Embryonic facial prominence (tissue), 1 donor: ENCODE data around the gene ATAT1.
A peak's percentile ranks its signal among the peaks of the same experiment; 100 is the strongest.

ENCODE experiments used
- DNase-seq: peaks from one replicate; pipeline ENCODE4 v3.0.0-alpha.2; 2016; ENCODE audit errors: extremely low spot score

The ATAT1 gene

DNA sequence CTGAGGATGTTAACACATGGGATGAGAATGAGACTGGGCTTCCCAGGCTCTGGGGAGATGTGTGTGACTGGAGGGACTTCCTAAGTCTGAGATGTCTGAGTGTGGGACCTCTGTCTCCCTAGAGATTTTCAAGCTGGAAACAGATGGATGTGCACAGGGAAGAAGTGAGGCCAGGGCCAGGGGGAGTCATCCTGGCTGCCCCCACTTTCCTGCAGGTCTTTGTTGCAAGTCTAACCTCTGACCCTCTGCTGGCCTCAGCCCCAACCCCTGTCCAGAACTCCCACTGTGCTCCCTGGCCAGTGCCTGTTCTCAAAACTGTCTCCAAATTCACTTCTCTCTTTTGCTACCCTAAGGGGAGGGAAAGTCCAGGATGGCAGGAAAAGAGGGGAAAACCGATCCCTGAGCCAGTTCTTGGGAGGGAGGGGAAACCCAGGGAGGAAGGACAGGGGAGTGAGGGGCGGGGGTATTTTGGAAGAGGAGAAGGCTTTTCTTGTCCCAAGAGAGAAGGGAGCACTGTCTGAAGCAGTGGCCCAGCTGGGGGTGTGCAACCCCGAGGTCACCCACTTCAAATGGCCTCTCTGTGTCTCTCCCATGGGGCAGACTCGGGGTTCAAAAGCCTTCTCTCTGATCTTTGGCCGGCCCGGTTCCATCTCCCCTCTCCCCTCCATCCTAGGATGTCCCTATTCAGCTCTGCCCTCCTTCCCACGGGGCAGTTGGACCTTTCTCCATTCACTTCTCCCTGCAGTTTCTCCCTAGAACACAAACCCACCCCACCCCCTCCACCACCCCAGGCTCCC lies 56.7 kb downstream of the ATAT1 start:
- DNase-seq = no peak

DNA sequence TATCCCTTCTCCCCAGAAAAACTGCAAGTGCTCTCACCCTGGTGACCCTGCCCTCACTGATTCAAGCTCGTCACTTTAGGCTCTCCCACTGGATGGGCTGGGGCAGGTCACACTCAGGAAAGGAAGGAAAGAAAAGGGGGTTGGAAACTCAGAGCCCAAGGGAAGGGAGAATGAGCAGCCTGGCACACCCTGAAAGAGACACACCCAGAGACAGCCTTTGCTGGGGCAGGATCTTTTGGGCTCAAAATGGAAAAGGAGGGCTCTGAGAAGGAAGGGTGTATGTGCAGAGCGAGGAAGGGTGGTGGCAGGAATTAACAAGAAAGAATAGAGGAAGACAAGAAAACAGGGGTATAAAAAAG lies 57.3 kb downstream of the ATAT1 start:
- no peak for DNase-seq

GRCh38 chr6:30684386-30685156 lies 57.9 kb downstream of the ATAT1 start:
- no peak for DNase-seq

DNA sequence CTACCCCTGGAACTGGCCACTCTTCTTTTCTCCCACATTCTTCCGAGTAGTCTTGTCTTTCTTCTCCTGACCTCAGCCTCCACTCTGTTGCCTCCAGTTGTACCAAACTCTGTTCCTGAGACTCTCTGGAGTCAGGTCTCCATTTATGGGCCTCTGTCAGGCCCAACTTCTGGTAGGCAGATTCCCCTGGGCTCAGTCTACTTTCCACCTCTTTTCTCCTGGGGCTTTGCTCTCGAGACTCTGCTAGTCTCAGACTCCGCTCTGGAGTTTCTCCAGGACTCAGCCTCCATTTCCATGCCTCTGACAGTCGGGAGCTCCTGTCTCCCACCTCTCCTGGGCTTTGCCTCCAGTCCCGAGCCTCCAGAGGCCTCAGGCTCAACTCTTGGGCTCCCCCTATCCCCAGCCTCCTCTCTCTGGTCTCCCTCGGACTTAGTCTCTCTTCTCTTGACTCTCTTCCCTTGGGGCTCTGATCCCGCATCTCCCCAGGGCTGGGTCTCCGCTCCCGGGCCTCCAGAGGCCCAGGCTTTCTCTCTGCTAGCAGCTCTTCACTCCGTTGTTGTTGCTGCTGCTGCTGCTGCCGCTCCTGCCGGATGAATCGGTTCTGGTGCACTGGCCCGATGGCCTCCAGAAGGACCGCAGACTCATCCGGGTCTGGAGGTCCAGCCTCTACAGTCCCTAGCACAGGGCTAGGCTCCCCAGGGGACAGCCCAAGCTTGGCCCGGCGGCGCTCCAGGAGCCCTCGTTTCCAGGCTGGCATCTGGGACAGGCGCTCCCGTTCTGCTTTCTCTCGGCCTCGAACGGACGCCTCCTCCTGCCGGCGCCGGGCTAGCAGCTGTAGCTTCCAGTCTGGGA lies 58.7 kb downstream of the ATAT1 start:
- DNase-seq = no peak

DNA sequence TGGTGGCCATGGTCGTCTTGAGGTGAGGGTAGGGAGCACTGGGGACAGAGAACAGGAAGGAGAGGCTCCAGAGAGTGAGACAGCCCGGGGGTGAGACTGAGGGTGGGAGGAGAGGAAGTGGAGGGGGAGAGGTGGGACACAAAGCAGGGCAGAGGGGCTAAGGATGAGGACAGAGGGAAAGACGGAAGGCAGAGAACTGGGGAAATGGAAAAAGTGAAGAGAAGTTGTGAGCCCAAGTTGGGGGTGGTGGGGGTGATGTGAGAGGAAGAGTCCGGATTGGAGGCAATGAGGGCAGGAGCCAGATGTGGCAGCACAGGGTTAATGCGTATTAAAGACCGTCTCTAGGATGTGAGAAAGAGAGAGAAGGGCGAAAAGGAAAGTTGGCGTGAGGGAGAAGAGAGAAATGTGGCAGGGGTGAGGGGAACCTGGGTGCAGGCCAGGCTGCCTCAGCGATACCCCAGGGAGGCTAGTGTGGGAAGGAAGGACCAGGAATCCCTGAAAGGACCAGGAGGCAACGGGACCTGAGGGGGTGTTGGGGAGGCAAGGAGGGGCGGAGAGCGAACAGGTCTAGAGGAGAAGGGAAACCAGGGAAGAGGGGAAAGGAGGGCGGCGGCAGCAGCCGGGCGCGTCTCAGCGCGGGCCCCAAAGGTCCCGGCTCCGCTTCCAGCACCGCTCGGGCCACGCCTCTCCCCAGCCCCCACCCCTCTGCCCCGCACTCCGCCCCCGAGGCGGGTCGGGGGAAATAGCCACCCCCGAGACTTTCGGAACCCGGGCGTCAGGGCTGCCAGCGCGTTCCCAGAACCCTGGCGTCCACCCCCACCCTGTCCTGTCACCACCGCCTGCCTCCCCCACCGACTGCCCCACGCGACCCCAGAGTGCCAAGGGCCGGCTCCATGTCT lies 59.6 kb downstream of the ATAT1 start, which contains the start of gene PPP1R18:
PPP1R18 (minus strand) TSS at position 637 of the 899 bp plus-strand sequence; CDS start at position 10, 627 bp downstream.
- DNase-seq = no peak

DNA sequence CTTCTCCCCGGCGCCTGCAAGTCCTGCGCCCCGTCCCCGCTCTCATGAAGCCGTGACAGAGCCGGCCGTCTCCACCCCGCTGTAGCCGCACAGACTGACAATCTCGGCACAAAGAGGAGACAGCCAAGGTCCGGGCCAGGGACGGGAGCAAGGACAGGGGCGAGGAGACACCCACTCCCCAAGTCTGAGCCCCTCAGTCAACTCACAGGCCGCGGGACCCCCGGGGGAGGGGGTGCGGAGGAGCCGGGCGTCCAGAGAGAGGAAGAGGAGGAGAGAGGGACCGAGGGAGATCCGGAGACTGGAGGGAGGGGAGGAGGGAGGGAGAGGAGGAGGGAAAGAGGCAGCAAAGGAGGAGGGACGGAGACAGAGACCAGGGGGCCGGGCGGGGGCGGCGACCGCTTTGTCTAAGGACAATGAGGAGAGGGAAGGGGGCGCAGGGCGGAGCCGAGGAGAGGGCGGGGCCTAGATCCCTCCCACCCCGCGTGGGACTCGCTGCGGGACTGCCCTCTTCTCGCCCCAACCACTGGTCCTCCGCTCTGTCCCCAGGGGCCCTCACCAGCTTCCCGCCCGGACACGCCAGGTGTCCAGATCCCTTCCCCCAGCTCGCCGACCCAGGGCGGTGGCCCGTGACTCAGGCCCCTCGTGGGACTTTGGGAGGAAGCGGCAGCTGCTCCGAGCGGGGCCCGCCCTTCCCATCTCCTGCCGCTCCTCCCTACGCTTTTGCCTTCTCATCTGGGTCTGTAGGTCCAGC lies 60.4 kb downstream of the ATAT1 start:
- DNase-seq = peak; percentile 88

DNA sequence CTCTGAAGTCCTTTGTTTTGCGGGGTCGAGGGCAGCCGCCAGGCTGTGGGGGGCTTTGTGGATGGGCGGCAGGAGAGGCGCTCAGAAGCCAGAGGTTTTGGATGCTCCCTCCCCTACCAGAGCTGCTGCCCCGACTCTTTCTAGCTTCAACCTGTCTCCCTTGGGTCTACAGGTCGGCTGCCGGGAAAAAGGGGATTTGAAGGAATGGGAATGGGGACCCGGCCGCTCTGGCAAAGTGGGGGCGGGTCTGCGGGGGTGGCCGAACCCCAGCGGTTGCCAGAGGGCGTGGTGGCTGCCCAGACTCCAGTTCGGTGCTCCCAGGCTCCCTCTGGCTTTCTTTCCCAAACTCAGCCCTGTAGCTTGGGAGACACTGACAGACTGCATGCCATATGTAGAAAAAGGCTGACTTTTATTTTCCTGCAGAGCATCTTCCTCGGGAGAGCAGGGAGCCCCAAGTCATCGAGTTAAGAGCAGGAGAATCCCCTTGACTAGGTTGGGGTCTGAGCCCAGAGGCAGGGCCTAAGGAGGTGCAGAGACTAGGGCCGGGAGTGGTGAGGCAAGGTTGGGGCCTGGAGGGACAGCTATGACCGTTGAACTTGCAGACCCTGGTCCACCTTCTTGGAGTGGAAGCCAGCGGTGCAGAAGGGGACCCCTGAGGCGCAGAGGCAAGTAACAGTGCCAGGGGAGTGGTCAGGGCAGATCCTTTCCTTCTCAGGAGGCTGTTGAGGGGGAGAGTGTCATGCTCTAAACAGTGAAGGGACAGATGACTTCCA lies 61.2 kb downstream of the ATAT1 start:
- no peak for DNase-seq

DNA sequence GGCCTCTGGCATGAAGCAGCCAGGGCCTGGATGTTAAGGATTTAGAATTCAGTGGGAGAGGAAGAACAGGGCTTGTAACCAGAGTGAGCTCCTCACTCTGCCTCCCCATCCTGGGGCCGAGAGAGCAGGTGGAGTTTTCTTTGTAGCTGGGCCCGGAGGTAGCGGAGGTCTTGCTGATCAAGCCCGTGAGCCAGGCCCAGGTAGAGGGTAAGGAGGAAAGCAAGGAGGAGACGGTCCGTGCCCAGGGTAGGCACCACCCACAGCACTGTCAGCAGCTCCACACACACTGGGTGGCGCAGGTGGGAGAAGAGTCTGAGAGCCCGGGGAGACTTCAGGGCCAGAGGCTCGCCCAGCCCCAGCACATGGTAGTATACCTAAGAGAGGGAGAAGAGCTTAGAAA lies 61.9 kb downstream of the ATAT1 start:
- DNase-seq = no peak

DNA sequence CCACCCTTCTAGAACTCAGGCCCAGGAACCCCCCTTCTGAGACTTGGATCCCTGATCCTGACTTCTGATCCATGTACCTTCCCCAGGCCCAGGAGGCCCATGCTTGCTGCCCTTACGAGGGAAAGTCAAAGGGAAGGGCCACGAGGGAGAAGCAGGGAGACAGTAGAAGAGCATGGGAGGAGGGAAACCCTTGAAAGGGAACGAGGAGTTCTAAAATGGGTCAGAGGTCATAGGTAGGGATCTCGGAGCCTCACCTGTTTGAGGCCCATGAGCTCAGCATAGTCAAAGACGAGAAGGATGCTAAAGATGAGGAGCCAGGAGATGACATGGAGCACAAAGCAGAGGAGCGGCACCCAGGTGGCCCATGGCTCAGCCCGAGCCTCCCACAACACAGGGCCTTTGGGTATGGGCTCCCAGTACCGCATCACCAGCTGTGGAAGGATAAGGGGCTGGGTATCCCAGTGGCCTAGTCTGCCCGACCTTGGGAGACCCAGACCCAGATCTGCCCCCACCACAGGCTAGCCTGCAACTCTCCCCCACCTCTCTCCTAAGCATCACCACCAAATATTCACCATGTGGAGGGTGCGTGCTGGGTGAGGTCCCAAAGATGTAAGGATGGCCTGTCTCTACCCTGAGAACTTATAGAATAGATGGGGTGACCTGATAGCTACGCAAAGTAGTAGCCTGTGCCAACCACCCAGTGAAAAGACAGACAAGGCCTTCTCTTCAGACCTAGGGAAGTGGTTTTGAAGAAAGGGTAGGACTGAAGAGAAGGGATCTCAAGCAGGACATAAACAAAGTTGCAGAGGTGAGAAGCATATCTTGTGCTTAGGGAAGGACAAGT lies 62.6 kb downstream of the ATAT1 start:
- DNase-seq = no peak

DNA sequence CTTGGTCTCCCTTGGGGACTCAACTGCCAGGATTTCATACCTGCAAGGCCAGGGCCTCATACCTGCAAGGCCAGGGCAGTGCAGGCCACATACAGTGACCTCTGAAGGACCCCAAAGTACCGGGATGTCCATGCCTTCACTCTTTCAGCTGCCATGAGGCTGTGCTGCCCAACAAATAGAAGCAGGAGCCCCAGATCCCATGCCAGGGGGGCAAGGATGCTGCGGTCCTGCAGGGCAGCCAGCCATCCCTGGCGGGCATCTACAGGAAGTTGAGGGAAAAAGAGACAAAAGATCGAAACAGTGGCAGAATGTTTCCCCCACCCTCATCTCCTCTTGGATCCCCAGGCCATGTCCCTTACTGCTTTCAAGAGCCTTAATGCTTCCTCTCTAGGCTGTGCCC lies 63.3 kb downstream of the ATAT1 start:
- DNase-seq = no peak

GRCh38 chr6:30690403-30691207 lies 63.9 kb downstream of the ATAT1 start, which contains the start of gene NRM:
NRM (minus strand) TSS chr6:30690984; CDS start chr6:30690974, 10 bp downstream.
- peak; percentile 75 for DNase-seq

GRCh38 chr6:30691208-30691847 lies 64.7 kb downstream of the ATAT1 start:
- DNase-seq = no peak
